Thyroid gland (tissue), 4 donors: ENCODE results near the gene NCAPD3.

Experiments used
- POLR2A ChIP-seq, 2 donors: fragments of 450-650 bp; IDR thresholded peaks; one replicate each; pipeline ENCODE4 v1.6.1; 2017; ENCODE audit warnings: antibody characterized with exemption in 2 of 2, mild to moderate bottlenecking in 2 of 2, moderate library complexity in 1 of 2
- TF ChIP-seq, protein P1 (sequence below), 6 experiments: fragments of 200-600 bp in 3 of 6; fragments of 450-650 bp in 3 of 6; sonication (generic) in 3 of 6; IDR thresholded peaks; one replicate each; pipeline ENCODE4 v1.5.1; 2016 to 2019; ENCODE audit warnings: antibody characterized with exemption in 6 of 6, mild to moderate bottlenecking in 2 of 6, inconsistent platforms in 1 of 6, moderate library complexity in 1 of 6

DNA sequence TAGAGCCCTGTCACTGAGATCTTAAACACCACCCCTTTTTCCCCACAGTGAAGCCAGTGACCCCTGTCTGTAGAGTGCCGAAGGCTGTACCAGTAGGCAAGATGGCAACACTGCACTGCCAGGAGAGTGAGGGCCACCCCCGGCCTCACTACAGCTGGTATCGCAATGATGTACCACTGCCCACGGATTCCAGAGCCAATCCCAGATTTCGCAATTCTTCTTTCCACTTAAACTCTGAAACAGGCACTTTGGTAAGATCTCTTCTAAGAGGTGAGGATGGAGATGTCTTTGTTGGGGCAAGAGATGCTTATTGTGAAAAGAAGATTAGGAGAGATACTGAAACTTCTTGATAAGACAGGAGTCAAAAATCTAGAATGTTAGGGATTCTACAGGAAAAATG is 79.0 kb downstream of the NCAPD3 start:
- TF ChIP-seq POLR2A (IDR thresholded peaks at IDR 0.05) = no peak
- TF ChIP-seq, protein P1, sequence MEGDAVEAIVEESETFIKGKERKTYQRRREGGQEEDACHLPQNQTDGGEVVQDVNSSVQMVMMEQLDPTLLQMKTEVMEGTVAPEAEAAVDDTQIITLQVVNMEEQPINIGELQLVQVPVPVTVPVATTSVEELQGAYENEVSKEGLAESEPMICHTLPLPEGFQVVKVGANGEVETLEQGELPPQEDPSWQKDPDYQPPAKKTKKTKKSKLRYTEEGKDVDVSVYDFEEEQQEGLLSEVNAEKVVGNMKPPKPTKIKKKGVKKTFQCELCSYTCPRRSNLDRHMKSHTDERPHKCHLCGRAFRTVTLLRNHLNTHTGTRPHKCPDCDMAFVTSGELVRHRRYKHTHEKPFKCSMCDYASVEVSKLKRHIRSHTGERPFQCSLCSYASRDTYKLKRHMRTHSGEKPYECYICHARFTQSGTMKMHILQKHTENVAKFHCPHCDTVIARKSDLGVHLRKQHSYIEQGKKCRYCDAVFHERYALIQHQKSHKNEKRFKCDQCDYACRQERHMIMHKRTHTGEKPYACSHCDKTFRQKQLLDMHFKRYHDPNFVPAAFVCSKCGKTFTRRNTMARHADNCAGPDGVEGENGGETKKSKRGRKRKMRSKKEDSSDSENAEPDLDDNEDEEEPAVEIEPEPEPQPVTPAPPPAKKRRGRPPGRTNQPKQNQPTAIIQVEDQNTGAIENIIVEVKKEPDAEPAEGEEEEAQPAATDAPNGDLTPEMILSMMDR (IDR thresholded peaks at IDR 0.05) = no peak
